Neural progenitor cell (in vitro differentiated cells): Measurements from ENCODE around the gene CRTC3. TPM values are rescaled to one million over a fixed set of nuclear protein-coding genes. Genes with fewer than 3 reads are reported as not detected.

ENCODE experiments used
- DNase-seq: peaks from one replicate; pipeline ENCODE4 v3.0.0-alpha.2; 2016; ENCODE audit warnings: low spot score
- H2AFZ ChIP-seq: fragments of 200-600 bp; sonication (generic); replicated peaks from 2 replicates; pipeline ENCODE4 v1.6.1; 2016; ENCODE audit warnings: antibody characterized with exemption
- H3F3A ChIP-seq: fragments of 200-600 bp; sonication (generic); 2 replicates; pipeline ENCODE4 v1.6.1; 2016; ENCODE audit warnings: antibody characterized with exemption, low read depth
- H3K27ac ChIP-seq: fragments of 200-600 bp; sonication (generic); 2 replicates; pipeline ENCODE4 v1.5.1; 2016; ENCODE audit warnings: mild to moderate bottlenecking
- H3K27me3 ChIP-seq: fragments of 200-600 bp; sonication (generic); 2 replicates; pipeline ENCODE4 v1.6.1; 2016; ENCODE audit warnings: mild to moderate bottlenecking, moderate library complexity
- H3K36me3 ChIP-seq: fragments of 200-600 bp; sonication (generic); 2 replicates; pipeline ENCODE4 v1.5.1; 2016
- H3K4me1 ChIP-seq: fragments of 200-600 bp; sonication (generic); 2 replicates; pipeline ENCODE4 v1.6.1; 2016; ENCODE audit warnings: mixed run types
- H3K4me2 ChIP-seq: fragments of 200-600 bp; sonication (generic); 2 replicates; pipeline ENCODE4 v1.6.1; 2016
- H3K4me3 ChIP-seq: fragments of 200-600 bp; sonication (generic); 2 replicates; pipeline ENCODE4 v1.5.1; 2016
- H3K79me2 ChIP-seq: fragments of 200-600 bp; sonication (generic); 2 replicates; pipeline ENCODE4 v1.6.1; 2016; ENCODE audit warnings: low read depth
- H3K9ac ChIP-seq: fragments of 200-600 bp; sonication (generic); 2 replicates; pipeline ENCODE4 v1.6.1; 2016
- H3K9me3 ChIP-seq: fragments of 200-600 bp; sonication (generic); 2 replicates; pipeline ENCODE4 v1.5.1; 2016; ENCODE audit warnings: low read depth
- H4K20me1 ChIP-seq: fragments of 200-600 bp; sonication (generic); 2 replicates; pipeline ENCODE4 v1.6.1; 2016; ENCODE audit warnings: low read depth
- H3K27ac Mint-ChIP-seq: 3 replicates; pipeline ENCODE4 v1.8.0; 2021; ENCODE audit warnings: mixed read lengths
- H3K27me3 Mint-ChIP-seq: 2 replicates; pipeline ENCODE4 v1.8.0; 2022; ENCODE audit warnings: low read depth, mild to moderate bottlenecking, inconsistent platforms, moderate library complexity, mixed read lengths; ENCODE audit not compliant: insufficient read depth
- H3K36me3 Mint-ChIP-seq: 3 replicates; pipeline ENCODE4 v1.8.0; 2021; ENCODE audit warnings: mixed read lengths
- H3K4me1 Mint-ChIP-seq: 3 replicates; pipeline ENCODE4 v1.8.0; 2021; ENCODE audit warnings: mixed read lengths
- H3K4me3 Mint-ChIP-seq: 3 replicates; pipeline ENCODE4 v1.8.0; 2021; ENCODE audit warnings: mild to moderate bottlenecking, moderate library complexity, mixed read lengths
- H3K9me3 Mint-ChIP-seq: 3 replicates; pipeline ENCODE4 v1.8.0; 2020; ENCODE audit warnings: mixed read lengths
- EZH2 ChIP-seq: fragments of 200-600 bp; sonication (generic); IDR thresholded peaks from 2 replicates; pipeline ENCODE4 v1.6.1; 2017; ENCODE audit warnings: antibody characterized with exemption, mild to moderate bottlenecking, moderate library complexity
- EZH2phosphoT487 ChIP-seq: fragments of 200-600 bp; sonication (generic); IDR thresholded peaks from 2 replicates; pipeline ENCODE4 v1.6.1; 2017; ENCODE audit warnings: antibody characterized with exemption
- total RNA-seq: library from RNA; depleted of rRNA; stranded (reverse); fragments of >200 nt; gene quantifications from 2 replicates; pipeline ENCODE4 v1.2.3, GENCODE V29; 2015; ENCODE audit warnings: low replicate concordance
- TF ChIP-seq, protein P1 (sequence below): fragments of 200-600 bp; sonication (generic); IDR thresholded peaks from 2 replicates; pipeline ENCODE4 v1.5.1; 2017; ENCODE audit warnings: antibody characterized with exemption, mild to moderate bottlenecking

The CRTC3 gene
- total RNA-seq, 1 donor from 2014 or later: 4.9 TPM

GRCh38 chr15:90603893-90604292, 74.2 kb downstream of the CRTC3 start:
- no peaks in the 10 kb centered on the region for H3K36me3 ChIP-seq
- no peaks in the 10 kb centered on the region for H3K27me3 ChIP-seq
- no peaks in the 10 kb centered on the region for H3K9me3 ChIP-seq
- peaks cover 9% of the 10 kb centered on the region for H3K4me1 Mint-ChIP-seq
- H3F3A ChIP-seq: no peaks in the 10 kb centered on the region
- H2AFZ ChIP-seq: no peak overlapping the region
- TF ChIP-seq, protein P1, sequence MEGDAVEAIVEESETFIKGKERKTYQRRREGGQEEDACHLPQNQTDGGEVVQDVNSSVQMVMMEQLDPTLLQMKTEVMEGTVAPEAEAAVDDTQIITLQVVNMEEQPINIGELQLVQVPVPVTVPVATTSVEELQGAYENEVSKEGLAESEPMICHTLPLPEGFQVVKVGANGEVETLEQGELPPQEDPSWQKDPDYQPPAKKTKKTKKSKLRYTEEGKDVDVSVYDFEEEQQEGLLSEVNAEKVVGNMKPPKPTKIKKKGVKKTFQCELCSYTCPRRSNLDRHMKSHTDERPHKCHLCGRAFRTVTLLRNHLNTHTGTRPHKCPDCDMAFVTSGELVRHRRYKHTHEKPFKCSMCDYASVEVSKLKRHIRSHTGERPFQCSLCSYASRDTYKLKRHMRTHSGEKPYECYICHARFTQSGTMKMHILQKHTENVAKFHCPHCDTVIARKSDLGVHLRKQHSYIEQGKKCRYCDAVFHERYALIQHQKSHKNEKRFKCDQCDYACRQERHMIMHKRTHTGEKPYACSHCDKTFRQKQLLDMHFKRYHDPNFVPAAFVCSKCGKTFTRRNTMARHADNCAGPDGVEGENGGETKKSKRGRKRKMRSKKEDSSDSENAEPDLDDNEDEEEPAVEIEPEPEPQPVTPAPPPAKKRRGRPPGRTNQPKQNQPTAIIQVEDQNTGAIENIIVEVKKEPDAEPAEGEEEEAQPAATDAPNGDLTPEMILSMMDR: peak; percentile 51
- TF ChIP-seq EZH2: no peak
- no peak overlapping the region for H3K4me3 Mint-ChIP-seq
- H3K27ac Mint-ChIP-seq: no peak overlapping the region
- H3K9ac ChIP-seq: no peak overlapping the region
- H3K27me3 Mint-ChIP-seq: peaks cover 3% of the 10 kb centered on the region
- H3K36me3 Mint-ChIP-seq: peaks cover 14% of the 10 kb centered on the region
- H3K79me2 ChIP-seq: no peaks in the 10 kb centered on the region
- H3K4me1 ChIP-seq: no peaks in the 10 kb centered on the region
- H4K20me1 ChIP-seq: no peaks in the 10 kb centered on the region
- H3K27ac ChIP-seq: no peak overlapping the region
- no peaks in the 10 kb centered on the region for H3K9me3 Mint-ChIP-seq
- no peak overlapping the region for H3K4me2 ChIP-seq
- DNase-seq: no peak
- H3K4me3 ChIP-seq: no peak overlapping the region

DNA sequence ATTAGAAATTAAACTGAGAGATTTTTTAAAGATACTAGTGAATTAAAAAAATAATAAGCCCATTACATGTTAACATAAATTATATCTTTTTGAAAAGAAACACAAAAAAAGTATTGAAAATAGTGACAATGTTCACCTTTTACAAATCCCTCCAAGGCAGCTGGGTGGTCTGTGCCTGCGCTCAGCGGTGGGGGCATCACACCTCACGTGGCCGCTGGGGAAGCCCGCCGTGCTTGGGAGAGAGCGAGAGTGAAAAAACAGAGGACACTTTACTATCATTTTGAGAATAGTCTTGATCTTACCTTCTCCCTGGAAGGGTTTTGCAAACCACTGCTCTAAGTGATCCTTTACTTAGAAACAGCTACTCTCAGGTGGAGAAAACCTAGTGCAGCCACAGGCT, 76.9 kb downstream of the CRTC3 start:
- peaks cover 2% of the 10 kb centered on the region for H3K27me3 Mint-ChIP-seq
- Histone ChIP-seq H3K4me1 (peaks cover 13% of the 10 kb centered on the region), H3K36me3 (no peaks in the 10 kb centered on the region), H3K27me3 (no peaks in the 10 kb centered on the region), H3F3A (no peaks in the 10 kb centered on the region), H3K79me2 (no peaks in the 10 kb centered on the region), H3K9me3 (no peaks in the 10 kb centered on the region), H3K4me3 (no peak overlapping the region), H4K20me1 (no peaks in the 10 kb centered on the region), H3K4me2 (no peak overlapping the region), H3K27ac (no peak overlapping the region), H3K9ac (no peak overlapping the region), H2AFZ (no peak overlapping the region)
- H3K9me3 Mint-ChIP-seq: no peaks in the 10 kb centered on the region
- H3K27ac Mint-ChIP-seq: no peak overlapping the region
- peaks cover 12% of the 10 kb centered on the region for H3K4me1 Mint-ChIP-seq
- H3K4me3 Mint-ChIP-seq: no peak overlapping the region
- TF ChIP-seq EZH2 (no peak), EZH2phosphoT487 (no peak)
- TF ChIP-seq, protein P1: no peak
- no peak for DNase-seq
- H3K36me3 Mint-ChIP-seq: peaks cover 12% of the 10 kb centered on the region

- H3K9me3 ChIP-seq: no peaks in the 10 kb centered on the region
- peak overlapping the region; percentile 24 for H3K27ac Mint-ChIP-seq
- no peaks in the 10 kb centered on the region for H3K9me3 Mint-ChIP-seq
- H2AFZ ChIP-seq: no peak overlapping the region
- no peak overlapping the region for H3K4me3 Mint-ChIP-seq
- H3K27me3 Mint-ChIP-seq: peaks cover 2% of the 10 kb centered on the region
- peaks cover 10% of the 10 kb centered on the region for H3K36me3 Mint-ChIP-seq
- DNase-seq: no peak
- H3F3A ChIP-seq: no peaks in the 10 kb centered on the region
- no peaks in the 10 kb centered on the region for H3K79me2 ChIP-seq
- no peak overlapping the region for H3K9ac ChIP-seq
- H3K4me1 Mint-ChIP-seq: peaks cover 12% of the 10 kb centered on the region
- H3K27me3 ChIP-seq: no peaks in the 10 kb centered on the region
- H3K36me3 ChIP-seq: no peaks in the 10 kb centered on the region
- H3K4me1 ChIP-seq: peaks cover 13% of the 10 kb centered on the region
- H3K4me2 ChIP-seq: no peak overlapping the region
- H3K27ac ChIP-seq: no peak overlapping the region
- no peaks in the 10 kb centered on the region for H4K20me1 ChIP-seq
- H3K4me3 ChIP-seq: no peak overlapping the region
- no peak for TF ChIP-seq EZH2
These were observed 77.6 kb downstream of the CRTC3 start for GRCh38 chr15:90607361-90607760.

DNA sequence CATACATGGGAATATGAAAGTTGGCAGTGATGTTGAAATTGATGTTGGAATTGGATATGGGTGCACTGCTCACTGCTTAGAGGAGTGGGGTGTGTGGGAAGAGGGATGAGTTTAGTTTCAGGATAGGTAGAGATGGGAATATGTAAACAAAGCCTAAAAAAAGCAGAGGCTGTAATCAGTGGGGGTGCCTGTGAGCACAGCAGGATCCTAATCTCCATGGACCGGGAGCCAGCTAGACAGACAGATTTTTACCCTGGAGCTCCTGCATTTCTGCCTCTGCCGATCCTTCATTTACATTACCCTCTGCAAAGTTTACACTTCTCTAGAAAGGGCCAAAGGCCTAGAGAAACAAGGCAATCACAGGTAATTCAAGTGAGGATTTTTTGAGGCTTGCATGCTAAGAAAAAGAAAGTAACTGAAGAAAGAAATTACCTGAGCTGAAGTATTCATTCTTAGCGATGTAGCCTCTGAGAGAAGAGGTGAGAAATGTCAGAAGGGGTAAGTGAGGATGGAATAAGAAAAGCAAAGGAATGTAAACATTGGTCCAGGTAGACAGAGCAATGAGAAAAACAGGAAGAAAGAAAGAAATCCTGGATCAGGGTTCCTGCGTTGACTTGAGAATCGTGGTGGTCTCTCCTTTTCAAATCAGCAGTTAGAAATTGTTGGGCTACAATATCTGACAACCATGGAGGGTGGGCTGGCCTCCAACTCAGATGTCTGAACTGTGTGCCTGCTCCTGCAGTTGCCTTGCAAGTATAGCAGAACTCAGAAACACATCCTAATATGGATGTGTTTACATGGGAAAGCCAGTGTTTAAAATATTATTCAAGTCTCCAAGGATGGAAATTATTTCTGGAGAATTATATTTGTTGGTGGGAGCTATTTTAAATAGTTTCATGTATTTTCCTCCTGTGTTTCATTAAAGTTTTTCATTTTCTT, 79.8 kb downstream of the CRTC3 start:
- DNase-seq: no peak
- Histone ChIP-seq H3K4me1 (peaks cover 13% of the 10 kb centered on the region), H3K36me3 (no peaks in the 10 kb centered on the region), H3K4me2 (no peak overlapping the region), H3K9me3 (no peaks in the 10 kb centered on the region), H3K4me3 (no peak overlapping the region), H3K79me2 (no peaks in the 10 kb centered on the region), H4K20me1 (no peaks in the 10 kb centered on the region), H3K27ac (no peak overlapping the region), H3K27me3 (no peaks in the 10 kb centered on the region), H3F3A (no peaks in the 10 kb centered on the region), H3K9ac (no peak overlapping the region), H2AFZ (no peak overlapping the region)
- peaks cover 12% of the 10 kb centered on the region for H3K36me3 Mint-ChIP-seq
- no peaks in the 10 kb centered on the region for H3K9me3 Mint-ChIP-seq
- H3K4me1 Mint-ChIP-seq: peaks cover 12% of the 10 kb centered on the region
- peaks cover 2% of the 10 kb centered on the region for H3K27me3 Mint-ChIP-seq
- H3K27ac Mint-ChIP-seq: no peak overlapping the region
- TF ChIP-seq EZH2phosphoT487 (no peak), EZH2 (no peak)
- TF ChIP-seq, protein P1: no peak
- H3K4me3 Mint-ChIP-seq: no peak overlapping the region
